Heart right ventricle (tissue), 16 donors: ENCODE results near the gene EXD3. TPM values are rescaled to one million over a fixed set of nuclear protein-coding genes. Genes with fewer than 3 reads are reported as not detected.

Source experiments
- ATAC-seq, 8 donors: fragments of 200-7000 bp; cut with Tn5 transposase; one replicate each; pipeline ENCODE4 v1.9.1; 2020; ENCODE audit warnings: mild to moderate bottlenecking in 8 of 8, moderate library complexity in 8 of 8, moderate number of reproducible peaks in 1 of 8
- DNase-seq, 2 donors: peaks; one replicate each; pipeline ENCODE4 v3.0.0-alpha.2; 2020
- H3K27ac ChIP-seq, 10 donors: fragments of 200-600 bp; sonication (generic) in 2 of 10; one replicate each; pipeline versions ENCODE4 v1.5.0 to v1.8.0; 2020 to 2022; ENCODE audit warnings: mild to moderate bottlenecking in 3 of 10
- H3K27me3 ChIP-seq, 7 donors: fragments of 200-600 bp; one replicate each; pipeline ENCODE4 v1.8.0; 2021 to 2022; ENCODE audit warnings: mild to moderate bottlenecking in 2 of 7
- H3K36me3 ChIP-seq, 9 donors: fragments of 200-600 bp; sonication (generic) in 1 of 9; one replicate each; pipeline versions ENCODE4 v1.5.0 to v1.8.0; 2020 to 2022; ENCODE audit warnings: mild to moderate bottlenecking in 2 of 9
- H3K4me1 ChIP-seq, 9 donors: fragments of 200-600 bp; sonication (generic) in 1 of 9; one replicate each; pipeline versions ENCODE4 v1.5.0 to v1.8.0; 2020 to 2022; ENCODE audit warnings: mild to moderate bottlenecking in 4 of 9
- H3K4me3 ChIP-seq, 10 donors: fragments of 200-600 bp; sonication (generic) in 2 of 10; one replicate each; pipeline versions ENCODE4 v1.5.0 to v1.8.0; 2020 to 2022; ENCODE audit warnings: mild to moderate bottlenecking in 7 of 10, moderate library complexity in 2 of 10
- H3K9me3 ChIP-seq, 11 donors: fragments of 200-600 bp in 10 of 11; sonication (generic) in 2 of 11; one replicate each; pipeline versions ENCODE4 v1.5.0 to v1.8.0; 2013 to 2022; ENCODE audit warnings: mild to moderate bottlenecking in 2 of 11, control low read depth in 1 of 11, moderate library complexity in 1 of 11
- CTCF ChIP-seq, 9 donors: fragments of 200-600 bp; sonication (generic) in 2 of 9; IDR thresholded peaks; one replicate each; pipeline versions ENCODE4 v1.5.0 to v1.8.0; 2021 to 2022; ENCODE audit warnings: antibody characterized with exemption in 9 of 9, mild to moderate bottlenecking in 5 of 9, moderate library complexity in 1 of 9
- WGBS, 2 donors: extraction: QIAGEN DNeasy Blood & Tissue Kit; methylation state at CpG; one replicate each; pipeline ENCODE4 v1.1.7; 2013; ENCODE audit warnings: inconsistent platforms in 1 of 2; 5-methylcytosine and 5-hydroxymethylcytosine counted together
- intact Hi-C, 10 donors: fragments of 100-400 bp; cut with DNase I; formaldehyde crosslinking; loops; one replicate each; pipeline versions ENCODE4 v1.11.1 to v1.14.2; 2022
- polyA plus RNA-seq, 2 donors: library from polyadenylated mRNA; stranded (reverse); fragments of 200-250 nt; gene quantifications; one replicate each; pipeline ENCODE4 v1.2.3, GENCODE V29; 2013
- total RNA-seq, 10 donors: library from RNA; stranded (reverse); fragmentation: NEBNext Ultra II Directional in 3 of 10; extraction: Animal tissue kit (Norgen Biotek cat#: 25700) in 3 of 10; gene quantifications; one replicate each; pipeline versions ENCODE4 v1.2.1 to v1.2.4, GENCODE V29; 2021 to 2023
- donor health status: Arrhythmogenic right ventricular cardiomyopathy.
- donor health status: ischemic (EF 13 %, LVEDD 7.1; RV severe dilation, severe dysfunction).
- donor health status: healthy with polysubstance abuse.
- donor health status: DM: no; HTN: yes; CAD: no.
- donor health status: DM: no; HTN: no; CAD: no.
- donor health status: ischemic (EF 25% LVEDD 6.9; RV normal size, moderate dysfunction).
- donor health status: ischemic (EF 25% LVEDD 5.7; RV mildly dilated, moderate dysfunction).
- donor health status: healthy.
- donor health status: DM: yes; HTN: yes; CAD: no.
- donor health status: Ischemic cardiomyopathy.
- donor health status: ischemic (EF 35%, LVEDD 5.7; RV mildly dilated, moderate dysfunction).
- donor health status: nonischemic (EF 11% LVEDD 7.7; RV severe dilation, severe dysfunction).
- donor health status: DM: yes; HTN: yes; CAD: no.
- donor health status: PGD.
- donor health status: ischemic (EF 29% LVEDD 5.4; RV normal size, mild dysfunction).
- donor health status: nonischemic (EF 23%, LVEDD 6.1; RV moderate dilation, normal function).

The EXD3 gene
- total and polyA plus RNA-seq, 12 donors: 5.8 to 33.0 (median 9.2) TPM

GRCh38 chr9:137454145-137454596 lies 31.2 kb upstream of the EXD3 start:
- Histone ChIP-seq H3K27ac (peak overlapping the region in 9 of 10 donors; percentile 3 to 75 (median 67)), H3K9me3 (no peaks in the 10 kb centered on the region), H3K27me3 (no peaks in the 10 kb centered on the region), H3K36me3 (peaks cover 0 to 41% (median 0%) of the 10 kb centered on the region in 9 donors), H3K4me1 (peaks cover 15 to 32% (median 24%) of the 10 kb centered on the region in 9 donors), H3K4me3 (peak overlapping the region in 9 of 10 donors; percentile 19 to 54 (median 51))
- no peak for TF ChIP-seq CTCF (IDR thresholded peaks at IDR 0.05)
- ATAC-seq (peak in 7 of 8 donors; percentile 31 to 69 (median 46)), DNase-seq (peak; percentile 42 to 70)
- intact Hi-C loops: loop anchor here in 1 of 10 donors (10.0 kb wide), 1 partner anchor 151 kb away; the partner anchor contains the start of gene ARRDC1
- WGBS, 2 donors: 19 to 22% methylated on average over 18 to 22 of the region's 24 CpGs

GRCh38 chr9:137453643-137454081 lies 30.7 kb upstream of the EXD3 start:
- ATAC-seq (peak; percentile 51 to 81 (median 68)), DNase-seq (peak; percentile 70 to 77)
- peaks cover 13 to 31% (median 22%) of the 10 kb centered on the region in 9 donors for H3K4me1 ChIP-seq
- no peaks in the 10 kb centered on the region for H3K27me3 ChIP-seq
- intact Hi-C loops: loop anchor here in 1 of 10 donors (10.0 kb wide), 1 partner anchor 151 kb away; the partner anchor contains the start of gene ARRDC1
- no peak for TF ChIP-seq CTCF (IDR thresholded peaks at IDR 0.05)
- no peaks in the 10 kb centered on the region for H3K9me3 ChIP-seq
- WGBS, 2 donors: 35 to 38% methylated on average over 24 to 25 of the region's 25 CpGs
- H3K27ac ChIP-seq: no peak overlapping the region
- peaks cover 0 to 46% (median 0%) of the 10 kb centered on the region in 9 donors for H3K36me3 ChIP-seq
- H3K4me3 ChIP-seq: peak overlapping the region in 6 of 10 donors; percentile 25 to 45 (median 34)

- ATAC-seq (peak in 1 of 8 donors; percentile 18), DNase-seq (no peak)
- peaks cover 0 to 46% (median 0%) of the 10 kb centered on the region in 9 donors for H3K36me3 ChIP-seq
These were observed 30.0 kb upstream of the EXD3 start for GRCh38 chr9:137452761-137453642.

More at GRCh38 chr9:137452761-137453642, 30.0 kb upstream of the EXD3 start:
- H3K27me3 ChIP-seq: no peaks in the 10 kb centered on the region
- no peak for TF ChIP-seq CTCF (IDR thresholded peaks at IDR 0.05)
- no peak overlapping the region for H3K27ac ChIP-seq
- H3K4me3 ChIP-seq: peak overlapping the region in 6 of 10 donors; percentile 25 to 45 (median 34)
- no peaks in the 10 kb centered on the region for H3K9me3 ChIP-seq
- H3K4me1 ChIP-seq: peaks cover 8 to 24% (median 16%) of the 10 kb centered on the region in 9 donors
- WGBS, 2 donors: 89 to 90% methylated on average over 43 of the region's 43 CpGs
- intact Hi-C loops: loop anchor here in 1 of 10 donors (10.0 kb wide), 1 partner anchor 152 kb away; the partner anchor contains the start of gene ARRDC1
